ENCODE data around the gene KSR2.
"Not testable (repeated sequence)": the region's sequence is repeated elsewhere in the genome, so short reads cannot be mapped to it uniquely, and the experiment has no call there.

The KSR2 gene

DNA sequence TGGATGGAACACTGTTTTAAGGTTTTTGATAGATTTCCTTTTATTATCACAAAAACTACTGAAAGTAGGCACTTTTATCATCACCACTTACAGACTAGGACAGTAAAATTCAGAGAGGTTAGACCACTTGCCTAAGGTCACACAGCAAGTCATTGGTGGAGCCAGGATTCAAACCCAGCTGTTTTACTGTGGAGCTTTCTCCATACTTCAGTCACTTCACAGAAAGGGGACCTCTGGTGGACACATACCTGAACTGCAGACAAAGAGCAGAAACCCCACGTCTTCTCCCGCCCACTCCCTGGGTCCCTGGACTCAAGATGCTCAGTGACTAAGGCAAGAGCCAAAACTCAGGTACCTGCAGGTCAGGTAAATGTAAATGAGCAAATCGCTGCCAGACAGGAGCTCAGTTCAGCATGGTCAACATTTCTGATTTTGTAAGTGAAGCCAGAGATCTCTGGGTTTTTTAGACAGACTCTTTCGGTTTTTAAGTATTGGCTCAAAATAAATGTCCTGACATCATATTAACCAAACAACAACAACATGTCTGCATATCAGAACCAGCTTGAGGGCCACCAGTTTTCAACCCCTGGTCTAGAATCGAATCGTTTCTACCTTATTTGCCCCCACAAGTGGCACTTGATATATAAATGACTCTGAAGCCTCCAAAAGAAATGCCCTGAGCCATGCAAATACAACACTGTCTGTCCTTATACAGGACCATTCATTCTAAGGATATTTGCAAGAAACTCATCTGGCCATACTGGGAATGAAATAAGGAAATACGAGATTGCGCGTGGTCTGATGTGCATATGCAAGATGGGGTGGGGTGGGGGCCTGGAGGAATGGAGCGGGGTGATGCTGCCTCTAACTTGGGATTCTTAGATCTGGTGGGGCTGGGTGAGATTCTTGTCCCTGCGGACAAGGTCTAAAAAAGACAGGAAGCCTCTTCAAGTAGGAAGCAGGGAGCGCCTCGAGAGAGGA, 110.9 kb downstream of the KSR2 start:
- DNase-seq (ENCODE audit: low read depth, low spot score), result no peak

DNA sequence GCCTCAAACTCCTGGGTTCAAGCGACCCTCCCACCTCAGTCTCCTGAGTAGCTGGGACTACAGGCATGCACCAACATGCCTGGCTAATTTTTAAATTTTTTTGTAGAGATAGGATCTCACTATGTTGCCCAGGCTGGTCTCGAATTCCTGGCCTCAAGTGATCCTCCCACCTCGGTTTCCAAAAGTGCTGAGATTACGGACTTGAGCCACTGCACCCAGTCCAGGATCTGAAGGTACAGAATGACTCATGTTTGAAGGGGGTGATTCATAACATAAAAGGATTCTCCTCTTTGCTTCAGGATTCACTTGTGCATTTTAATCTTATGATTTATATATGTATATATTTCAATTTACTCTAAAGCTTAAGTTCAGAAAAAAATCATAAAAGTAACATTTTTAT, 111.7 kb downstream of the KSR2 start:
- DNase-seq (ENCODE audit: low read depth, low spot score); H3K9me3 ChIP-seq (ENCODE audit: insufficient read depth, low read length); H3K36me3 ChIP-seq (ENCODE audit: insufficient read depth, insufficient read length, low read length); H3K9ac ChIP-seq (ENCODE audit: insufficient read length, low read depth); H3K4me3 ChIP-seq (ENCODE audit: insufficient read length, low read depth); H3K4me1 ChIP-seq (ENCODE audit: insufficient read depth, insufficient read length); H3K27me3 ChIP-seq (ENCODE audit: insufficient read depth, insufficient read length): not testable (repeated sequence)

More for the DNA sequence above, 110.9 kb downstream of the KSR2 start:
- H3K36me3 ChIP-seq (ENCODE audit: insufficient read depth, insufficient read length, low read length), result no peaks in the 10 kb centered on the region
- TF ChIP-seq YY1 (IDR thresholded peaks at IDR 0.05; ENCODE audit: insufficient read depth, insufficient read length) (no peak), ZNF274 (IDR thresholded peaks at IDR 0.05; ENCODE audit: low read depth, low read length) (no peak), SUZ12 (IDR thresholded peaks at IDR 0.05; ENCODE audit: extremely low read depth, insufficient read depth, insufficient read length) (no peak)
- H3K4me1 ChIP-seq (ENCODE audit: insufficient read depth, insufficient read length), result no peaks in the 10 kb centered on the region
- H3K9me3 ChIP-seq (ENCODE audit: insufficient read depth, low read length), result no peaks in the 10 kb centered on the region
- no peak overlapping the region for H3K4me3 ChIP-seq (ENCODE audit: insufficient read length, low read depth)
- no peaks in the 10 kb centered on the region for H3K27me3 ChIP-seq (ENCODE audit: insufficient read depth, insufficient read length)
- H3K9ac ChIP-seq (ENCODE audit: insufficient read length, low read depth), result no peak overlapping the region

DNA sequence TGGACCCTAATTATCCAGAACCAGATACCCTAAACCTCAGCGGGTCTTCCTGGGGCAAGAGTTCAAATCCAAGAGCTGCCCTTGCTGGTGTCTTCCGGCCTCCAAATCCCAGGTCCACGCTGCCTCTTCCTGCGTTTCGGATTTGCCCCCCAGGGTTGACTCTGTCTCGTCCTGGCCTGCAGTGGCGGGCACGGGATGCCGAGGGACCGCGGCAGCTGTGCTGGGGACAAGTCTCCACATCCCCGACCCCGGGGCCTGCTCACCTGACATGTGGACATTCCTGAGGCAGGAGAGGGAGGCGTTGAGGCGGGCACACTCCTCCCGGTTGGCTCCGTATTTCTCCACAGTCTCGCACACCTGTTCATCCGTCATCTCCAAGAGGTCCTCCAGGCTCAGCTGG, 113.6 kb downstream of the KSR2 start:
- no peak for TF ChIP-seq SUZ12 (IDR thresholded peaks at IDR 0.05; ENCODE audit: extremely low read depth, insufficient read depth, insufficient read length)
- no peak for TF ChIP-seq YY1 (IDR thresholded peaks at IDR 0.05; ENCODE audit: insufficient read depth, insufficient read length)
- no peak for TF ChIP-seq ZNF274 (IDR thresholded peaks at IDR 0.05; ENCODE audit: low read depth, low read length)

DNA sequence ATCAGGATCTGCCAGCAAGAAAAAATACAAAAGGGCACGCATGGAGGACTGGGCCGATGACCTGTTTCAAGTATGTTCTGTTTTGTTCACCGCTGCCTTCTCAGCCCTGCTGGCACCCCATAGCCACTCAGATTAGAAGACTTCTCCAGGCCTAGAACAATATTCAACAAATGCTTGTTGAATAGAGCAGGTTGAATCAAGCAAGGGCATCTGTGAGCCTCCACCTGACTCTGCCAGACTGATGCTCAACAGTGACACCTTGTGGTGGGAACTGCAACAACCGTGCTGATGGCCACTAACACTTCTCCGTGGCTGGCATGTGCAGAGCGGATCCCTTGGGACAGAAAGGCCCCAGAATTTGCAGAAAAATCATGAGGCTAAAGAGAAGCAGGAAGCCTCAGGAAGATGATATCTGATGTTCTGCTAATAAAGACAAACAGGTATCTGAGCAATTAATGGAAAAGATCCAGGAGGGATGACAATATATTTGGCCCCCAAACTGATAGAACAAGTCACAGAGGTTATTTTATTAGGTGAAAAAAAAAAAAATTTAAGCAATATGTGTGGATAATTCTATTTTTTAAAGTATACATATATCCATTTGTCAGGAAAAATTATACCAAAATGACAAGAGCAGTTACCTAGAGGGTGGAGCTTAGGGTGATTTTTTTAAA, 114.3 kb downstream of the KSR2 start:
- no peaks in the 10 kb centered on the region for H3K27me3 ChIP-seq (ENCODE audit: insufficient read depth, insufficient read length)
- H3K9me3 ChIP-seq (ENCODE audit: insufficient read depth, low read length), result no peaks in the 10 kb centered on the region
- H3K9ac ChIP-seq (ENCODE audit: insufficient read length, low read depth), result no peak overlapping the region
- no peaks in the 10 kb centered on the region for H3K4me1 ChIP-seq (ENCODE audit: insufficient read depth, insufficient read length)
- DNase-seq (ENCODE audit: low read depth, low spot score), result peak; percentile 65
- no peak overlapping the region for H3K4me3 ChIP-seq (ENCODE audit: insufficient read length, low read depth)
- no peak for TF ChIP-seq ZNF274 (IDR thresholded peaks at IDR 0.05; ENCODE audit: low read depth, low read length)
- TF ChIP-seq YY1 (IDR thresholded peaks at IDR 0.05; ENCODE audit: insufficient read depth, insufficient read length), result no peak
- TF ChIP-seq SUZ12 (IDR thresholded peaks at IDR 0.05; ENCODE audit: extremely low read depth, insufficient read depth, insufficient read length), result no peak
- H3K36me3 ChIP-seq (ENCODE audit: insufficient read depth, insufficient read length, low read length), result no peaks in the 10 kb centered on the region

More for the DNA sequence above, 113.6 kb downstream of the KSR2 start:
- no peaks in the 10 kb centered on the region for H3K27me3 ChIP-seq (ENCODE audit: insufficient read depth, insufficient read length)
- no peak overlapping the region for H3K9ac ChIP-seq (ENCODE audit: insufficient read length, low read depth)
- H3K4me3 ChIP-seq (ENCODE audit: insufficient read length, low read depth), result no peak overlapping the region
- H3K9me3 ChIP-seq (ENCODE audit: insufficient read depth, low read length), result no peaks in the 10 kb centered on the region
- DNase-seq (ENCODE audit: low read depth, low spot score), result no peak
- H3K4me1 ChIP-seq (ENCODE audit: insufficient read depth, insufficient read length), result no peaks in the 10 kb centered on the region
- no peaks in the 10 kb centered on the region for H3K36me3 ChIP-seq (ENCODE audit: insufficient read depth, insufficient read length, low read length)

DNA sequence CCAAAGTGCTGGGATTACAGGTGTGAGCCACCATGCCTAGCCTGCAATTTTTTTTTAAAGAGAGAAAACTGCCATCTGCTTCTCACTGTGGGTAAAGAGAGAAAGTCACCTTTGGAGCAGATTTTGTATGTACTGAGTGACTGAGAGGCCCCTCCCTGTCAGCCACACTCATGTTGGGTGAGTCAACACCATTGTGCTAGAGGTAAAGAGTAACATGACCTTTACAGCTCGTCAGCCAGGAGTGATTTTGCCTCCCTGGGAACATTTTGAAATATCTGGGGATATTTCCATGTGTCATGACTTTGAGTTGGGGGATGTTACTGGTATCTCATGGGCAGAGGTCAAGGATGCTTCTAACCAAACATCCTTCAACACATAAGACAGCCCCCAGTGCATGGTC, 115.2 kb downstream of the KSR2 start:
- no peak for DNase-seq (ENCODE audit: low read depth, low spot score)
- H3K9me3 ChIP-seq (ENCODE audit: insufficient read depth, low read length), result no peaks in the 10 kb centered on the region
- TF ChIP-seq SUZ12 (IDR thresholded peaks at IDR 0.05; ENCODE audit: extremely low read depth, insufficient read depth, insufficient read length) (no peak), YY1 (IDR thresholded peaks at IDR 0.05; ENCODE audit: insufficient read depth, insufficient read length) (no peak), ZNF274 (IDR thresholded peaks at IDR 0.05; ENCODE audit: low read depth, low read length) (no peak)
- no peak overlapping the region for H3K9ac ChIP-seq (ENCODE audit: insufficient read length, low read depth)
- no peak overlapping the region for H3K4me3 ChIP-seq (ENCODE audit: insufficient read length, low read depth)
- no peaks in the 10 kb centered on the region for H3K36me3 ChIP-seq (ENCODE audit: insufficient read depth, insufficient read length, low read length)
- no peaks in the 10 kb centered on the region for H3K27me3 ChIP-seq (ENCODE audit: insufficient read depth, insufficient read length)
- H3K4me1 ChIP-seq (ENCODE audit: insufficient read depth, insufficient read length), result no peaks in the 10 kb centered on the region

DNA sequence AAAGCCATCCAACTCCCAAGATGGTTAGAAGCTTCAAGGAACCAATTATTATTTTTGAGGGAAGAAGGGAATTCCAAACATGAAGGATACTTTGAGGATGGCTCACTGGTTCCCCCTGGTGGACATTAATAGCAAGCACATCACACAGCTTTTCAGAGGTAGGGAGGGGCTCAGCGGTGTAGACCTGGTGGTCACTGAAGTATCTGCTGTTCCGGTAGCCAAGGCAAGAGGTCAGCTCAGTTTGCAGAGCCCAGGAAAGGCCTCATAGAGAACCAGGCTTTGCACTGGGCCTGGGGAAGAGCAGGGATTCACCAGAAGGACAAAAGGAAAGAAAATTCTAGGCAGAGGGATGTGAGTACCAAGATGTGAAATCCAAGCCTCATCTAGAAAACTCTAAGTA, 118.7 kb downstream of the KSR2 start:
- Histone ChIP-seq H3K36me3 (ENCODE audit: insufficient read depth, insufficient read length, low read length) (no peaks in the 10 kb centered on the region), H3K4me3 (ENCODE audit: insufficient read length, low read depth) (no peak overlapping the region), H3K9me3 (ENCODE audit: insufficient read depth, low read length) (no peaks in the 10 kb centered on the region), H3K4me1 (ENCODE audit: insufficient read depth, insufficient read length) (peaks cover 6% of the 10 kb centered on the region), H3K27me3 (ENCODE audit: insufficient read depth, insufficient read length) (no peaks in the 10 kb centered on the region), H3K9ac (ENCODE audit: insufficient read length, low read depth) (no peak overlapping the region)
- TF ChIP-seq YY1 (IDR thresholded peaks at IDR 0.05; ENCODE audit: insufficient read depth, insufficient read length) (no peak), SUZ12 (IDR thresholded peaks at IDR 0.05; ENCODE audit: extremely low read depth, insufficient read depth, insufficient read length) (no peak), ZNF274 (IDR thresholded peaks at IDR 0.05; ENCODE audit: low read depth, low read length) (no peak)
- peak; percentile 65 for DNase-seq (ENCODE audit: low read depth, low spot score)

DNA sequence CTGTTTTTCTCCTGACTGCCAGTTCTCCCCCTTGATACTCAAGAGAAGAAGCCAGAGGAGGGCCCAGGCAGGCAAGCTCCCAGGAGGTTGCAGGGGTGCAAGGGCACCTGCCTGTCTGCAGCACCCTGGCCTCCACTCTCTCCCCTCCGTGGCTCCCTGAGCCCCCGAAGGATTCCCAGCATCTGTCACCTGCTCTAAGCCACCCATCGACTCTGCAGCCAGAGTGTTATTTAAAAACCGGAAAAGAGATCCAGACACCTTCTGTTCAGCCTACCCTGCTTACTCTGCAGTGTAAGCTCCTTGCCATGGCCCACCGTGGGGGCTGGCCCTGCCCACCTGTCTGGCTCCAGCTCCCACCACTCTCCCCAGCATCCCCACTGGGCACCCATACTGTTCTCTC, 121.4 kb downstream of the KSR2 start:
- DNase-seq (ENCODE audit: low read depth, low spot score), result no peak
- H3K4me3 ChIP-seq (ENCODE audit: insufficient read length, low read depth), result no peak overlapping the region
- no peaks in the 10 kb centered on the region for H3K36me3 ChIP-seq (ENCODE audit: insufficient read depth, insufficient read length, low read length)
- peaks cover 14% of the 10 kb centered on the region; the same call in 1 of the 2 replicates for H3K9me3 ChIP-seq (ENCODE audit: insufficient read depth, low read length)
- H3K27me3 ChIP-seq (ENCODE audit: insufficient read depth, insufficient read length), result no peaks in the 10 kb centered on the region
- H3K4me1 ChIP-seq (ENCODE audit: insufficient read depth, insufficient read length), result peaks cover 6% of the 10 kb centered on the region
- H3K9ac ChIP-seq (ENCODE audit: insufficient read length, low read depth), result peak overlapping the region; percentile 29
- TF ChIP-seq SUZ12 (IDR thresholded peaks at IDR 0.05; ENCODE audit: extremely low read depth, insufficient read depth, insufficient read length) (no peak), YY1 (IDR thresholded peaks at IDR 0.05; ENCODE audit: insufficient read depth, insufficient read length) (no peak), ZNF274 (IDR thresholded peaks at IDR 0.05; ENCODE audit: low read depth, low read length) (no peak)
